NCI-H1105 treated with DMSO at 0.1 percent for 48 hours (cell line): ENCODE data around the gene CMPK1.
"Not testable (repeated sequence)": the region's sequence is repeated elsewhere in the genome, so short reads cannot be mapped to it uniquely, and the experiment has no call there.

Experiments
- DNase-seq: peaks from one replicate; lab custom pipeline; 2025; lab: John Stamatoyannopoulos, UW

The CMPK1 gene

GRCh38 chr1:47338249-47339077 lies 4.9 kb downstream of the CMPK1 start:
- DNase-seq, result no peak

DNA sequence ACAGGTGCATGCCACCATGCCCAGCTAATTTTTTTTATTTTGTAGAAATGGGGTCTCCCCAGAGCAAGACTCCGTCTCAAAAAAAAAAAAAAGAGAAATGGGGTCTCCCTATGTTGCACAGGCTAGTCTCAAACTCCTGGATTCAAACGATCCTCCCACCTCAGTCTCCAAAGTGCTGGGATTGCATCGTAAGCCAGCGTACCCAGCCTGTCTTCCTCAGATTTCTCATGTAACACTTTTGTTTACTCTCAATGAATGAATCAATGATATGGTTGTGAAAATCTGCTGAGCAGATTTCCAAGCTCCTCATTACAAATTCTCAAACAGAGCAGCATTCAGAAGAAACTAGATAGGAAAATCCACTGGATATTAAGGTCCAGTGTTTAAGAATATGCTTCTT lies 6.6 kb downstream of the CMPK1 start:
- no peak for DNase-seq

DNA sequence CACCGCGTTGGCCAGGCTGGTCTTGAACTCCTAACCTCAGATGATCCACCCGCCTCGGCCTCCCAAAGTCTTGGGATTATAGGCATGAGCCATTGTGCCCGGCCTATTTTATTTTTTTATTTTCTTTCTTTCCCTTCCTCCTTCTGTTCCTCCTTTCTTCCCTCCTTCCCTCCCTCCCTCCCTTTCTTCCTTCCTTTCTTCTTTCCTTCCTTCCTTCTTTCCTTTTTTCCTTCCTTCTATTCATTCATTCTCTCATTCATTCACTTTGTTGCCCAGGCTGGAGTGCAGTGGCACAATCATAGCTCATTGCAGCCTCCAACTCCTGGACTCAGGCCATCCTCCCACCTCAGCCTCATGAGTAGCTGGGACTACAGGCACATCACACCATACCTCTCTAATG lies 13.4 kb downstream of the CMPK1 start:
- DNase-seq, result not testable (repeated sequence)

- DNase-seq, result no peak
These were observed 14.1 kb downstream of the CMPK1 start for GRCh38 chr1:47347735-47348134.

GRCh38 chr1:47348246-47348645 lies 14.7 kb downstream of the CMPK1 start:
- DNase-seq, result no peak

- no peak for DNase-seq
These were observed 17.7 kb downstream of the CMPK1 start for GRCh38 chr1:47351305-47351704.

DNA sequence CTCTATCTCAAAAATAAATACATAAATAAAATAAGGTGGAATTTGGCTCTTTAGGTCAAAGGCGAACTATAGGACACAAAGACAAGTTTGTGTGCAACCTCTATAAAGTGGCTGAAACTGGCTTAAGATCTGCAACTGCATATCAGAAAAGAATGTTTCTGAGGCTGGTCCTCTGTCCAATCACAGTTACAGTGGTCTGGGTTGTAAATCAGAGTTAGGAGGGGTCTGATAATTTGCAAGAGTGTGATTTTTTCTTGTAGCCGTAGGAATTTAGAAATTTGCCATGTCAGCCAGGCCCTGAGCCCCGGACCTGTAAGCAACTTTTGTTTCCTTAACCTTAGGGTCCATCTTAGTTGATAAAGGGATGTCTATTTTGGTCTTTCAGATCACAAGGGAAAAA lies 27.8 kb downstream of the CMPK1 start:
- DNase-seq, result no peak

DNA sequence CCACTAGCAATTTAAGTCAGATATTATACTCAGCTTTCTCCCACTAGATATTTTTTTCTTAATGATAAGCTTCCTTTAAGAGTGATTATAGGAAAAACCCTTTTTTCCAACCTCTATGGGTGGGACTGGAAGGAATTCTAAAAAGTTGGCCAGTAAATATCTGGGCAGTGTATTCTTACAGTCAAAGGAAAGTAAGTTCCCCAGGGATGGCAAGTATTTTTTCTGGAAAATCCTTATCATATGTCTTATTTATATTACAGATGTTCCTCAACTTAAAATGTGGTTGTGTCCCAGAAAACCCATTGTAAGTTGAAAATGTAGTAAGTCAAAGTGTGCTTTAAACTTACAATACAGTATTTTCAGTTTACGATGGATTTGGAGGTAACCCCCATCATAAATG lies 29.2 kb downstream of the CMPK1 start:
- no peak for DNase-seq

- DNase-seq, result no peak
These were observed 34.1 kb downstream of the CMPK1 start for GRCh38 chr1:47367651-47368050.

GRCh38 chr1:47371016-47371517 lies 37.5 kb downstream of the CMPK1 start:
- DNase-seq, result no peak

DNA sequence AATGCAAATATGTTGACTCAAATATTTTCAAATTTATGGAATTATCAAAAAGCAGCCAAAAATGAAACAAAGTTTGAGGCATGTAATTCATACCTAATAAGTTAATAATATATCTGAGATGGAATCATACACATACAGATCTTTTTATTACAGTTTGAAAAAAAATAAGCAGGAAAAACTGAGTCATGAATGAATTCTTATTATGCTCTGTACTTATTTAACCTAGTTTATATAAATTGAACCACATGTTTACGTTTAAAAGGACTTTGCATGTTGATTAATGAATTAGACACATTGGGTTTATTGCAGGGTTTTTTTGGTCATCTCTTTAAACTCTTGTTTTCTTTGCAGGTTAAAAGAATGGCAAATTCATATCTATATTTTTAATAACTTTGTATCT lies 40.9 kb downstream of the CMPK1 start:
- DNase-seq, result no peak

GRCh38 chr1:47378147-47378546 lies 44.6 kb downstream of the CMPK1 start:
- no peak for DNase-seq

DNA sequence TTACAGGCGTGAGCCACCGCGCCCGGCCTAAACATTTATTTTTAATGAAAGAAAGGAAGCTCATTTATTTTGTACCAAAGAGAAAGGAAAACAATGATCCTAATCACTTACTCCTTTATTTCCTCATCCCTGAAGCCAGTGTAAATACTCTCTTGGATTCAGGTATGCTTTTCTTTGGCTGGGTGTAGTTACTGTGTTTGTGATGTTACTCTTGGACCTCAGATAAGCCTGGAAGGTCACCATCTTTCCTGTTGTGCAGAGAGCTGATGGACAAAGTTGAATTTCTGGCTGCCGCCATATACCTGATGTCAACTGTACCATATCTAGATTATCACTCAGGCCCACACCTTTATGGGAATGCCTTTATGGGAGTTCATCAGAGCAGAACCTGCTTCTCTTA lies 47.1 kb downstream of the CMPK1 start:
- DNase-seq, result no peak

GRCh38 chr1:47382399-47382983 lies 48.9 kb downstream of the CMPK1 start:
- no peak for DNase-seq

- DNase-seq, result no peak
These were observed 50.5 kb downstream of the CMPK1 start for GRCh38 chr1:47384083-47384482.

DNA sequence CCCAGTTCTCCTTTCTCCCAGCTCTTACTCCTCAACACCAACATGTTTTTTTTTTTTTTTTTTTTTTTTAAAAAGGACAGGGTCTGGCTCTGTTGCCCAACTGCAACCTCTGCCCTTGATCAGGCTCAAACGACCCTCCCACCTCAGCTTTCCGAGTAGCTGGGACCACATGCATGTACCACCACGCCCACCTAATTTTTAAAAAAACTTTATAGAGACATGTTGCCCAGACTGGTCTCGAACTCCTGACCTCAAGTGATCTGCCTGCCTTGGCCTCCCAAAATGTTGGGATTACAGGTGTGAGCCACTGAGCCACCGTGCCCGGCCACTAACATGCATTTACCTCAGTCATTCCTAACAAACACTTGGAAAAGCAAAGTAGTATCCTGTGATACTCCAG lies 51.4 kb downstream of the CMPK1 start:
- no peak for DNase-seq

GRCh38 chr1:47386268-47386667 lies 52.7 kb downstream of the CMPK1 start:
- no peak for DNase-seq

DNA sequence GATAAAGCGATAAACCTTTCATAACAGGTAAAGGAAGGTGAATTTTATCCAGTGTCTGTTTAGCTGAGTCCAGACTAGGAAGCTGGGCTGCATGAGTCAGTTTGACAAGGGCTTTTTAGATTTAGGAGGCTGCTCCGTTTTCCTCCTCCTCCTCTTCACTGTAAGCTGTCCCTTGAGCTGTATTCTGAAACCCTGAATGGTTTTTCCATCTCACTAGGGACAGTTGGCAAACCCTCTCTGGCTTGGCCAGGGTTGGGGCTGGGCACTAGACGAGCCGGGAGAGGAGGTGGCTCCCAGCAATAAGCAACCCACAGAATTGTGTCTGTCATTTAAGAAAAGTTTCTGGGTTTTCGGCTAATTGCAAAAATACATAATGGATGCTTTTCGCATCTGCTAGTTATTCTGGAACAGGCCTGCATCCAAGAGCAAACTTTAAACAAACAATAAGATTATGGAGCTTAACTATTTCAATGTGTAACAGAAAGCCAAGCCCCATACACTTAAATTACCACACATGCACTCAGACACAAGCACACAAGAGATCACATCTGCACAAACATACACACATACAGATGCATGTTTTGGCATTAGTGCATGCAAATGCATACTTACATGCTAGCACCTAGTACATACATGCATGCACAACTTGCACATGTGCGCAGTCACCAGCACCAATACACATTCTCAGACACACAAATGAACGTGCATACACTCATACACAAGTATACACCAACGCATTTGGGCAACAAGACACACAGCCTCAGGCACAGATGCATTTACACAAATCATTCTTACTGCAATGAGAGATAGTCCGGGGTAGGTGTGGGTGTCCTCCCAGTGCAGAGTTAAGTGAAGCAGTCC lies 54.7 kb downstream of the CMPK1 start:
- no peak for DNase-seq

DNA sequence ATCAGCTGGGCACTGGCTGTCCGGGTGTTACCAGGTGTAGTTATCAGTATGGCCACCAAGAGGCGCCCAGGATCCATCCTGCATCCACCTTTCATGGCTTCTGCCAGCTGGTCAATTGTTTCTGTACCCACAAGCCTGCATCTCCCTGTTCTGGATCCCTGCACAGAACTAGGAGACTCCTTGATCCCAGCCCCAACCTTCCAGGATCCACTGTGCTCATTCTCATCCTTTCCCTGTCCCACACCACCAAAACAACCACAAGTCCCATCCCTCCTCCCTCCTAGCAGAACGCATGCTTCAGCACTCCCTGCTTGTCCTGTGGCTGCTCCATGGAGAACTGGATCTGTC lies 55.3 kb downstream of the CMPK1 start:
- peak; percentile 59 for DNase-seq

- DNase-seq, result no peak
These were observed 56.1 kb downstream of the CMPK1 start for GRCh38 chr1:47389731-47390130.

- DNase-seq, result no peak
These were observed 57.3 kb downstream of the CMPK1 start for GRCh38 chr1:47390843-47391242.

DNA sequence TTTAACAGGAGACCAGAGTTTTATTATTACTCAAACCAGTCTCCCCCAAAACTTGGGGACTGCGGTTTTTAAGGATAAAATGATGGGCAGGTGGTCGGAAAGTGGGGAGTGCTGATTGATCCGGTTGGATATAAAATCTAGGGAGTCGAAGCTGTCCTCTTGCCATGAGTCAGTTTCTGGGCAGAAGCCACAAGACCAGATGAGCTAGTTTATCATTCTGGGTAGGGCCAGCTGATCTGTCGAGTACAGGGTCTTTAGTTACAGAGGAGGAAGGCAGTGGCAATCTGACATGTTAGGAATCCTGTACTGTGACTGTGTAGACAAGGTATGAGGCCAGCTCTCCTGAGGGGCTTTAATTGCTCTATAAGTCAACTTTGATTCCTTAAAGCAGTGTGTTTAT lies 59.6 kb downstream of the CMPK1 start:
- DNase-seq, result no peak

DNA sequence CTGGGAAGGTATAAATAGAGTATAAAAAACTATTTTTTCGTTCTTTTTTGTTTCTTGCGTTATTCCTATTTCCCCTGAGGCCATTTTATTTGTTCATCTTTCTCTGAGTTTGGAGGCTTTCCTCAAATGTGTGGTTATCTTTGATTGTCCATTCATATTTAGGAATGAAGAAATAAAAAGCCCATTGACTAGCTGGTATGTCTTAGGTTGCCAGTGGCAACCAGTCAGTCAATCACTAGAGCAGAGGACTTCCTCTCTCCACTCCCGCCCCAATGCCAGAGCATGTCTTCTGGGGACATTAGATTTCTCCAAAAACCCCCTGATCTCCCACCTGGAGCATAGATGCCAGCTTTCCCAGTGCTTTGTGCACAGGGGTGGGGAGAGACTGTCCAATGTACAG lies 61.8 kb downstream of the CMPK1 start:
- no peak for DNase-seq
